H4 (cell line): ENCODE measurements around the gene CAPSL. TPM values are rescaled to one million over a fixed set of nuclear protein-coding genes. Genes with fewer than 3 reads are reported as not detected.
"Not testable (repeated sequence)": the region's sequence is repeated elsewhere in the genome, so short reads cannot be mapped to it uniquely, and the experiment has no call there.

Experiments used
- DNase-seq: peaks from one replicate; pipeline ENCODE4 v3.0.0-alpha.2; 2015; ENCODE audit warnings: low spot score
- total RNA-seq: library from RNA; depleted of rRNA; stranded (reverse); fragments of >200 nt; shearing (Covaris generic); gene quantifications from 2 replicates; pipeline ENCODE4 v1.2.3, GENCODE V29; 2014; rRNA removed

CAPSL gene
- total RNA-seq, 1 experiment from 2014 or later, result not detected

- DNase-seq, result peak; percentile 34
These were observed 61.5 kb downstream of the CAPSL start for GRCh38 chr5:35876922-35877321.

GRCh38 chr5:35876454-35876853, 62.0 kb downstream of the CAPSL start:
- no peak for DNase-seq

- DNase-seq, result no peak
These were observed 67.8 kb downstream of the CAPSL start for GRCh38 chr5:35870605-35871004.

GRCh38 chr5:35869685-35870277, 68.6 kb downstream of the CAPSL start:
- DNase-seq, result no peak

- no peak for DNase-seq
These were observed 70.4 kb downstream of the CAPSL start for GRCh38 chr5:35867998-35868397.

- no peak for DNase-seq
These were observed 75.3 kb downstream of the CAPSL start for GRCh38 chr5:35863159-35863558.

GRCh38 chr5:35862126-35862525, 76.3 kb downstream of the CAPSL start:
- no peak for DNase-seq

GRCh38 chr5:35861718-35862117, 76.7 kb downstream of the CAPSL start:
- DNase-seq, result no peak

GRCh38 chr5:35860686-35861085, 77.7 kb downstream of the CAPSL start:
- DNase-seq, result no peak

- peak; percentile 72 for DNase-seq
These were observed 79.2 kb downstream of the CAPSL start for GRCh38 chr5:35859101-35859661.

- peak; percentile 71 for DNase-seq
These were observed 80.7 kb downstream of the CAPSL start for GRCh38 chr5:35857606-35858205.

- DNase-seq, result peak; percentile 74
These were observed 81.6 kb downstream of the CAPSL start, which contains the start of gene IL7R for GRCh38 chr5:35856765-35857351. Gene IL7R, plus strand, starts transcription at chr5:35856891. Its CDS starts 87 bp downstream, at chr5:35856978.

GRCh38 chr5:35856186-35856764, 82.1 kb downstream of the CAPSL start:
- not testable (repeated sequence) for DNase-seq

- no peak for DNase-seq
These were observed 83.2 kb downstream of the CAPSL start for GRCh38 chr5:35855187-35855586.

Other genes starting within 250 kb of the CAPSL start
- gene IL7R, start 81.7 kb downstream of the CAPSL start, total RNA-seq, result 9.0 and 10.6 TPM in 2 replicates
- gene UGT3A1, start 52.8 kb upstream of the CAPSL start, total RNA-seq, result not detected in 2 replicates
- 0.12 and 0.33 TPM in 2 replicates for gene UGT3A2, start 128.3 kb upstream of the CAPSL start, total RNA-seq
- gene LMBRD2, start 213.3 kb upstream of the CAPSL start, total RNA-seq, result 8.8 and 42.3 TPM in 2 replicates
- gene SKP2, start 213.5 kb upstream of the CAPSL start, total RNA-seq, result 61.6 and 84.5 TPM in 2 replicates